Bone marrow (tissue), 2 donors: ENCODE results near the gene GATD1.

Source experiments
- DNase-seq, 2 donors: peaks; one replicate each; lab custom pipeline; 2025; lab: John Stamatoyannopoulos, UW

Gene GATD1

DNA sequence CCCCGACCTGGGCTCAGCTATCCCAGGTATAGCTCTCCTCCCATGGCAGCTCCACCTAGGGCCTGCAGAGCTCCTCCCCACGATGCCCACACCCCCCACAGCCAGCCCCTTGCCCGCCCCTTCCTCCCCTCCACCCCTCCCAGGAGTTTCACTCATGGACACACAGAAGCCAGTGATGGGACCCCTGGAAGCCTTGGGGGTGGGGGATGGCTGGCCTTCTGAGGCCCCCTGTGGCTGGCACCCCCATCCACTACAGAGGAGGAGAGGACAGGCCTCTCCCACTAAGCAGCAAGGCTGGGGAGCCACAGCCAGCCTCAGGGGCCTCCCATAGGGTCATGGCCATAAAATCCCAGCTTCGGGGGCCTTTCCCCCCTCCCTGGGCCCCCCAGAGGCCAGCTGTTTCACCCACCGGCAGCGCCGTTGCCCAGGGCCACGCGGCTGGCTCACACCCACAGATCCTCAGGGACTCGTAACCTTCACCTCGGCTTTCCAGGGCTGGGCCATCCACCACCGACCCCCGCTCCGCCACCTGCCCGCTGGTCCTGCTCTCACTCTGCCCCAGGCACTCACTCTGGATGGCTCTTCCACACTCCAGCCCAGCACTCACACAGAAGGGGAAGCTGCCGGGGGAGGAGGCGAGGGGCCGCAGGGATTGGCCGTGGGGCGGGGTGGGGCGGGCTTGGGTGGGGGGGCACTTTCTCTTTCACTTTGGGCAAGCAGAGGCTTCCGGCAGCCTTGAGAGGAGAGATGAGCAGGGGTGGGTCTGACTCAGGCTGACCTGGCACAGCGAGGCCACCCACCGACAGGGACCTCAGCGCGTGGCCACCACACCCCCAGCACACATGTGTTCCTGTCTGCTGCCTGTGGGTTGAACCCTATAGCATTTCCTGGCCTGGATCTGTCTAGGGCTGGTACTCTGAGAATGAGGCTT is 18.6 kb upstream of the GATD1 start:
- peak; percentile 71 to 90 for DNase-seq

DNA sequence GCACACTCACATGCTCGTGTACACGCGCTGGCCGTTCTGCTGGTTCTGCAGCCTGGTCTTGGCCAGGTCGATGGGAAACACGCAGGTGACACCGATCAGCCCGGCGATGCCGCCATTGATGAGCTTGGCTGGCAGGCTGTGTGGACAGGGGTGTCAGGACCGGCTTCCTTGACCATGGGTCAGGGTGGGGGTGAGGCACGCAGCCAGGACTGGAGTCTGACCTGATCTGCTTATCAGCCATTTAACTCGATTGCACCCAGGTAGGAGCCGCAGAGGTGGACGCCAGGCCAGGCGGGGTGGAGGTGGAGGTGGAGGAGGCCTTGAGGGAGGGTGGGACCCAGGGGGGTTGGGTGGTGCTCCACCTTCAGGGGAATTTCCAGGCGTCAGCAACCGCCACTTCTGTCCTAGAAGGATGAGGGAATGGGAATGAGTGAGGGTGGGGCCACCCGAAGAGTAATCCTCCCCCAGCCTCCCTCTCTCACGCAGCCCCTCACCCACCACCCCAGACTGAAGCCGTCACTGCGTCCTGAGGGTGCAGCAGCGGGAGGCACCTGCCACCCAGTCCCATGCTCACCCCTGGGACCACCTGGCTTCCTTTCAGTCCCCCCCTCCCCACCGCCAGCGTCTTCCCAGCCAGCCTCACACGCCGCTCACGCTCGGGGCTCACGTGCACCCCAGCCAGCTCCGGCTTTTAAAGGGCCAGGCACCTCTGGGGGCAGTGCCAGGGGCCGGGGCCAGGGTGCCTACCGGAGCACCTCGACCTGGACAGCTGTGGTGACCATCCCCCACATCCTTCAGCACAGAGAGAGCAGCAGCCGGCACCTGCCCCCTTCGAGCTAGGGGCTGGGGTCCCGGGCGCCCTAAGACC is 17.7 kb upstream of the GATD1 start:
- no peak for DNase-seq

DNA sequence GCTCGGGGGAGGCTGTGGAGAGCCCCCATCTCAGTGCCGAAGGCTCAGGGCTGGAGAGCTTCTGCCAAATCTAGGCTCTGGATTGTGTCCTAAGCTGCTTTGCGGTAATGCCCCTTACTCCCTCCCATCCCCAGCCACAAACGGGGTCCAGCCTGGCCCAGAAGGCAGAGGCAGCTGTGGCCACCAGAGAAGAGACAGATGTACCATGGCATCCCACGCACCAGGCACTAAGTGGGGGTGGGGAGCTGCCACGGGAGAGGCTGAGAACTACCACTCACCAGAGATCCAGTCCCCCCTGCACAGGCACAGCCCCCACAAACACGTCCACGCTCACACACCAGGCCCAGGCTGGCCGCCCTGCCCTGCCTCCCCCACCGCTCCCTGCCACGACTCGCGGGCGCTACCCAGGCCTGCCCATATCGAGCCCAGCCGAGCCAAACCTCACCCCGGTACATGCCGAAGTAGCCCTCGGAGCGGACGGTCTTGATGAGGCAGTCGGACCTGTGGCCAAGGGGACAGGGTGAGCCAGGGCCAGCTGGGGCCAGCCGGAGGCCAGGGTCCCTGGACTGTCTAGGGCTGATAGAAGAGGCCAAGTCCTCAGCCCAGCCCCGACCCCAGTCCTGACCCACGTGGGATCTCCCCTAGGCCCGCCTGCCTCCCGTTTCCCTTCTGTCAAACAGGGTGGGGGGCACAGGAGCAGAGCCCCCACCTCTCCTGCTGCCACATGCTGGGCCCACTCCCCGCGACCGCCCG is 16.9 kb upstream of the GATD1 start:
- no peak for DNase-seq

DNA sequence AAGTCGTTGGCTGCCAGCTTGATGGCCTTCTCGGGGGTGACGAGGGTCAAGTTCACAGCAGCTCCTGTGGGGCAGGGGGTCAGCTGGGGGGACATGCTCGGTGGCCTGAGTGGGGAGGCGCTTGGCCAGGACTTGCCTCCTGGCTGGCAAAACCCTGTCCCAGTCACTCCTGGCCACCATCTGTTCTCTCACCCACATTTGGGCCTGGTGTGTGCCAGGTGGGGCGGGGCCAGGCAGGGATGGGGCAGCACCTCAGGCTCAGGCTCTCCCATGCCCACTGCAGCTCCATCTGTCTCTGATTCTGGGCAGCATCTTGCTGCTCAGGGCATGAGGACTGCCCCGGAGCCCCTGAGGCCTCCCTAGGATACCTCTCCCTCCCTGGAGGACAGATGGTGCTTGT is 16.3 kb upstream of the GATD1 start:
- no peak for DNase-seq

DNA sequence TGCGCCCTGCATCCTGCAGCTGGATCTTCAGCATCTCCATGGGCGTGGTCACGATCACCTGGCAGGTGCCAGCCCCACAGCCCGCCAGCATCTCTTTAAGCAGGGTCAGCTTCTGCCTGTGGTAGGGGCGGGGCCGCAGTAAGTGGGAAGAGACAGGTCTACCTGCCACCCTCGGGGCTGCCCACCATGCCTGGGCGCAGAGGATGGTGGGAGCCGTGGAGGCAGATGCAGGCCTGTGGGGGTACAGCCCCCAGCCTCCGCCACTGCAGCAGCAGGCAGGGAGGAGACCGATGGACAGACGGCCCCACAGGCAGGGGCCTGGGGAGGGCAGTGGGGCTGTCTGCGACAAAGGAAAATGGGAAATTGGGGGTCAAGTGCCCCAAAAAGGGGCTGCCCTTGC is 15.6 kb upstream of the GATD1 start:
- DNase-seq = no peak

DNA sequence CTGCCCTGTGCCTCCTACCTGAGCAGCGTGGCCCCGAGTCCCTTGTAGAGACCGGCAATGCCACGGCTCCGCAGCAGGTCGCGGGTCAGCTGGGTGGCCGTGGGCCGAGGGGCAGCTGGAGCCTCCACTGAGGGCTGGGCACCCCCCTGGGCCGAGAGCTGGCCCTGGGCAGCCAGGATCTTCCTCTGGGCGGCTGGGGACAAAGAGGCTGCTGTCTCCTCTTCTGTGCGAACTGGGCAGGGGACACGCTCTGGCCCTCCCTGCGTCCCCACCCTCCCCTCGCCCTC is 15.2 kb upstream of the GATD1 start:
- no peak for DNase-seq

DNA sequence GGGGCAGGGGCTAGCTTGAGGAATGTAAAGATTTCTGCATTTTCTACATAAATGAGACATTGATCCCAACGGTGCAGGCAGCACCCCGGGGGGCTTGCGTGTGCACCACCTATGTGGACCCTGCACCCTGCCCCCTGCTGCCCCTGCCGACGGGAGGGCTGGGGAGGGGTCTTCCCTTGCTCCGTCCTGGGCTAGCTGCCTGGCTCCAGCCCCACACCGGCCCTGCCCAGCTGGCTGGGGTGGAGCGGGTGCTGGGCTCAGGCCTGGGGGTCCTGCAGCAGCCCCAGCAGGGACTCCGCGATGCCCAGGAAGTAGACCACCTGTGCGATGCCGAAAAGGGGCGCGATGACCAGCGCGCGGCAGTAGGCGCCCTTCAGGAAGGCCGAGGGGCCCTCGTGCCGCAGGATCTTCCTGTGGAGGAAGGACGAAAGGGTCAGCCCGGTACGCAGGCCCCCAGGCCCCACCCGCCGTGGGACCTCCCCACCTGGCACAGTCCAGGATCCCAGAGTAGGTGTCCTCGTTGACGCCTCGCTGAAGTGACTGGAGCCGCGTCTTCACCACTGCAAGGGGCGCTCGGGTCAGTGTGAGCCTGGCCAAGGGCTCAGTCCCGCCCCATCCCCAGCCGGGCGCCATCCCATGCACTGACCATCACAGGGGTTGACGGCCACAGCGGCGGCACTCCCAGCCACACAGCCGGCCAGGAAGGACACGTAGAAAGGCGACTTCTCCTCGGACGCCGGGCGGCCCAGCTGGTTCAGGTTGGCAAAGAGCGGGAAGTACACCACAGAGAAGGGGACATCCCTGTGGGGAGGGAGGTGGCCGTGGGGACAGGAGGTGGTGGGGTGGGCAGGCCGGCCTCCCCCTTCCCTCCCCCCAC is 14.6 kb upstream of the GATD1 start:
- no peak for DNase-seq

DNA sequence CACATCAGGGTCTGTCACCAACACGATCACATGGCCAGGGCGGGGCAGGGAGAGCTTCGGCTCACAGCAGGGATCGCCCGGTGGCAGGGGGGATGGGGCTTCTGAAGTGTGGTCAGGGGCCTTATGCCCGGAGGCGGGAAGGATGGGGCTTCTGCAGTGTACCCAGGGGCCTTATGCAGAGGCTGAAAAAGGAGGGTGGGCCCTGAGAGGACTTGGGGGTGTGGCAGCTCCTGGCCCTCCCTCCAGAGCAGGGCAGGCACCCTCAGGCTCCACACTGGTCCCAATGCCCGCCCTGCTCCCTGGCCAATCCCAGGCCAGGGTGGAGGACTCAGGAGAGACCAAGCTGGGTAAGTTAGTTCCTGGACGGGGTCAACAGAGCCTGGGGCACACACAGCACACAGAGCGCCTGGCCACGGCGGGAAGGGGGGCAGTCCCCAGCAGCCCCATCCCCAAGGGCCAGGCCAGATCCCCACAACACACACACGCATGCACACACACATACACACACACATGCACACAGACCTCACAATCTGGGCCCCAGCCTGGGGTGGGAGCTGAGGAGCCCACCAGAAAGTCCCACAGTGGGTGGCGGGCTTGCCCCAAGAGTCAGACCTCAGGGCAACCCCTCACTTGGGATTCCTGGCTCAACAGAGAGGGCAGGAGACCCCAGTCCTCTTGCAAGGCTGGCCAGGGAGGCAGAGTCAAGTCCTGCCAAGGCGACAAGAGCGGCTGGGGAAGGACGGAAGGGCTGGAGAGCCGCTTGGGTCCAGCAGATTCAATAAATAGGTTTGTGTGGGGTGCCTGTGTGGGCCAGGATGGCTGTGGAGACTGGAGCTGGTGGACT is 13.7 kb upstream of the GATD1 start:
- no peak for DNase-seq

DNA sequence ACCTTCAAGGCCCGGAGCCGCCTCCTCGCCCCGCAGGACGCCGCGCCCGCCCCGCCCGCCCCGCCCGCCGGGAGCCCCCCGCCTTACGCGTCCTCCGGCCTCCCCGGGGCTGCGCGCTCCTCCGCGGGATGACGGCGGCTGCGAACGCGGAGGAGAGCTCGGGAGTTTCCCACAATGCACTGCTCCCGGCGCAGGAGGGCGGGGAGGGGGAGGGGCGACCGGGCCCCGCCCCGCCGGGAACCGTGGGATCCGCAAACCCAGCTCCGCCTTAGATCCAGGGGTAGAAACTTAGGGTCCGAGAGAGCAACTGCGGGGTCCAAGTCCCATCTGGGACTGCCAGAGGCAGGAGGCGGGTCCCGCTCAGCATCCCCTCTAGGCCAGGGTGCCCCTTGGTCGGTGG is 12.7 kb upstream of the GATD1 start, which contains the start of gene CEND1:
TSS of gene CEND1 (minus strand) at position 148 of the 400 bp plus-strand sequence. CDS start 1,514 bp downstream, outside the sequence.
- no peak for DNase-seq

DNA sequence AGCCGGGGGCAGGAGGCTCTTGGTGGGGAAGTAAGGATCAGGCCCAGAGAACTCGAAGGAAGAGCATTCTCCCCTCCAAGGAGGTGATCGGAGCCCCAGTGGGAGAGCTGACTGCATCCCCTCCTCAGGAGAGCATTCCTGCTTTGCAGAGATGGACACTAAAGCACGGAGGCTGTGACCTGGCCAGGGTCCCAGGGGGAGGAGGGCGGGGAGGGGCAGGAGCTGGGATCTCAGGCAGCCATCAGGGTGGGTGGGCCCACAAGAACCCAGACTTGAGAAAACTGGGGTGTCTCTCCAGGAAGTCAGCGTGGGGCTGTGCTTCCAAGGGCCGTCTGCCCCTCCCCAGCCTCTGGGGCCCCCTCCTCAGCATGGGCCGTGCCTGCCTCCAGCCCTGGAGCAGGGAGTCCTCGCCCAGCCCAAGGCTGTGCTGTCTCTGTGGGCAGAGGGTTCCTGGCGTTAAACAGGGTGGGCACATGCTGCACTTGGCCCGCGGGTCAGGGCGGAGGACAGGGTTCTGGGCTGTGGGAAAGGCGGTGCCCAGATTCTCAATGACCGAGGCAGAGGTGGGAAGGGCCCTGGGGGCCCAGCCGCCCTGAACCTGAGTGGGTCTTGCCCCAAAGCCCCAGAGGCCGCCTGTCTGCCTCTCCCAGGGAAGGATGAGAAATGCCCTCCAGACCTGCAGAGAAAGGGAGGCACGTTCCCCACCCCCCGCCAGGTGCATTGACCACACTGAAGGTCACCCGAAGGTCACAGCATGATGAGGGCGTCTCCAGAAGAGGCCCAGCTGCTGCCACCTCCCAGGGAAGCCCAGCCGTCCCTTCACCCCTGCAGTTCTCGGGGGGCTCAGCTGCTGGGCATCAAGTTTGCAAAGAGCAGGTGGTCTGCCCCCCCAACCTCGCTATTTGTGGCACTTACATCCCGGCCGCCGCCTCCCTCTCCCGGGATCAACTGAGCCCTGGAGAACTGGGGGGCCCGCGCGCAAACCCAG is 12.0 kb upstream of the GATD1 start:
- DNase-seq = no peak

DNA sequence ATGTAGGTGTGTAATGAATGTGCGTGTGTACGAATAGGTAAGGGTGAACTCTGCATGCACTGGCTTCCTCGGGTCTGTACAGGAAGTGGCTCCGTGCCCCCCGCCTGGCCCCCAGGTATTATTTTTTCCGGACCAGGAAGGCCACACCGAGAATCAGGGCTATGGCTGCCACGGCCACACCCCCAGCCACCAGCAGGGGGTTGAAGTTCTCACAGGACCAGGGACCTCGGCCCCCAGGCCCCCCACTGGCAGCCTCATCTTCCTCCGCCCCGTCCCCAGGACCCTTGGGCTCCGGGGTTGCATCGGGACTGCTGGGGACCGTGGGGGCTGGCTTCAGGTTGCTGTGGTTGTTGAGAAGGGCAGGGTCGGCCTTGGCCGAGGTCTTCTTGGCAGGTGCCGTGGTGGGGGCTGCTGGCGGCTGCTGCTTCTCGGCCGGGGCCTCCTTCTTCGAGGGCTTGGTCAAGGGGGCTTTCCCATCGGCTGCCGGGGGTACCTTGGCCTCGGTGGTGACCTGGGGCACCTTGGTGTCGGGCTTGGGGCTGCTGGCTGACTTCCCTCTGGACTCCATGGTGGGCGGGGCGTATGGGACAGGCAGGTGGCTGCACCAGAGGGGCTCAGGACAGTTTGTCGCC is 10.8 kb upstream of the GATD1 start:
- no peak for DNase-seq

DNA sequence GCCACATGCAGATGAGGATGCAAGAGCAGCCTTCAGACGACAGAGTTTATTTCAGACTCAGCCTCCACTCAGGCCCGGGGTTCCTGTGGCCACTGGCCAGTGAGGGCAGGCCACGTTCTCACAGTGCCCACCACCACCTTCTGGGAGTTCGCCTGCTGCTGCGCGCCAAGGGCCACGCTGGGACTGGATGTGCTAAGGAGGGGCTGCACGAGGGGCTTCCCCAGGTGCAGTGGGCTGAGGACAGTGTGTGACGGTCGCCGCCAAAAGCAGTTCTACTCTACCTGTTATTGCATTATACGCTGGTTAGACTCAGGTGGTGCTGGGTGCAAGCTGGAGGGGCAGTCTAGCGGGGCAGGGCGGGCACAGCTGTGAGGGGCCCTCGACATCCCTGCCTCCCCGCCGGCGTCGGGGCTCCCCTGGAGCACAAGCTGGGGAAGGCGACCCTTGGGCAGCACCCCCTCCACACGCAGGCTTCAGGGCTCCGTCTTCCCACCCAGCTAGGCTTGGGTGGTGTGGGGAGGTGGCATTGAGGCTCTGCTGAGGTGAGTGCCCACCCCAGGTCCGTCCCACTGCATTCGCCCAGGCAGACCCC is 9.9 kb upstream of the GATD1 start:
- DNase-seq = no peak

DNA sequence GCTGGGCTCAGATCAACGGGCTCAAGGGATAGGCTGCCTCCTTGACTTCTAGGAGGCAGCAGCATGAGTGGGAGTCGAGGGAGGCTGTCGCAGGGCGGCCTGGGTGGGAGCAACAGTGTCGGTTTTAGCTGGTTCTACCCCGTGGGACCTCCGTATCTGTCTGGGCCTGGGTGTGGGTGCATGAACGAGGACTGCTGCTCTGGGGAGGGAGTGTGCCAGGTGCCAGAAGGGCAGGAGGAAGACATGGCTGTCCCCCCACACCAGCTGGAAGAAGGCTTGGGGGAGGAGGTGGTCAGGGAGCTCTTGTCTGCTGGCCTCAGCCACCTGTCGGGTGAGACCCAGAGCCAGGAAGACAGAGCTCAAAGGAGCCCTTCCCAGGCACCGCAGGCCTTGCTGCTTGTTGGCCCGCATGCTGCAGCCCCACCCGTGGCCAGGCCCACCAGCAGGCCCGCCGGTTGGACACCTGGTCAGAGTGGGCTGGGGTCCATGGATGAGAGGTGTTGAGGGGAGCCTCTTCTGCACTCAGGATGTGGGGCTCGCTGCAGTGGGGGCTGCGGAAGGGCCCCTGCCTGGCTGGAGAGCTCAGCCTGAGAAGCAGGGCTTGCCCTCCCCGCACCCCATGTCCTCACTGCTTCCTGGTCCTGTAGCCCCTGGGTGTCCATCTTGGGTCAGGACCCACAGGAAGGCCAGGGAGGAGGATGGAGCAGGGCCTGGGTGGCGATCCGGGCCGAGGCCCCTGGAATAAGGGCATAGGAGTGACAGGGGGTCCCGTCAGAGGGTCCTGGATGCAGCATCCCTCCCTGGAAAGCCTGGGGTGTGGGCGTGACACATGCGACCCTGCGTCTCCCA is 9.2 kb upstream of the GATD1 start:
- DNase-seq = no peak

DNA sequence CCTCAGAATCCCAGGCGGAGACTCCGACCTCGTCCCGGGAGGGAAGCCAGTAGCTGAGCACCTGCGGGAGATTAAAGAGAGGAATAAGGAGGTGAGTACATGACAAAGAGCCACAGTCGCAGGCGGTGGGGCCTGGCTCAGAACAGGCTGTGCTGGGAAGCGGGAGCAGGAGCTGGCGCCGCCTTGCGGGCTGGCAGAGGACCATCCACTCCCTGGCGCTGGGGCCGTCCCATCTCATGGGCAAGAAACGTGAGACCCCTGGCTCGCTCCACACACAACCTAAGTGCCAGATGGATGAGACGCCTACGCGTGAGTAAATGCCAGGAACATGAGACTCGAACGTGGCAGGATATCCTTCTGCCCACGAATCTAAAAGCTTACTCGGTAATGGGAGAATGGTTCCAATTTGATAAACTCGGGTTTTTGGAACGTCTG is 6.3 kb upstream of the GATD1 start:
- DNase-seq = peak; percentile 5 to 13

DNA sequence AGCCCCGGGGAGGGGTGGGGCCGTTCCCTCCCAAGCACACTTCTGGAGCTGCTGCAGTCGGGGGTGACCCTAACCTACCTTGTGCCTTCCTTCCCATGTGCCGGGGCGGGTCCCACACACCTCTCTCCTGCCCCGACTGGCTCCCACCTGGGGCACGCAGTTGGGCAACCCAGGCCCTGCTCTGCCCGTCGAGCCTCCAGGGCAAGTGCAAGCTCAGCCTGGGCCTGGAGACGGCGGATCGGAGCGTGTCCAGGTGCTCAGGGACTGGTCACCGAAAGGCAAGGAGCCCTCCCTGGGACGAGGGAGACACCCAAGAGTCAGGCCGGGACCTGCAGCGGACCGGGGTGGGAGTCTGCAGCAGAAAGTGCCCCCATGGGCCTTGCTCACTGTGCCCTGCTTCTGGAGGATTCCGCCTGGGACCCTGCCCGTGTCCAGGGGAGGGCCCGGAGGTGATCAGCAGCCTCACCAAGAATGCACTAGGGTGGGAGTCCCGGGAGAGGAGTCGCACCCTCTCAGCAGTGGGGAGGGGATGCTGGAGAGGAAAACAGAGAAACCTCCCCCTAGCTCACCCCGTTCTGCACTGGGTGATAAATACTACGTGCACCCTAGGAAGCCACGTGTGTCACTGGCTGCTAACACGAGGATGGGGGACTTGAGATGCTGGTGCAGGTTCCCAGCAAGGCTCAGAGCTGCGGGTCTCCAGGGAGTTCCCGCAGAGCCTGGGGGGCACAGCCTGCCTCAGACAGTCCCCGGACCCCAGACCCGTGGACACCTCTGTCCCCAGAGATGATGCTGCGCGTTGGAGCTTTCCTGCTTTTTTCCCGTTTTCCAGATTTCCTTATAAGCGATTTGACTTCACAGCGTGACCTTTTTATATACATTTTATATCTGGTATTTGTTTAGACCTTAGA is 5.2 kb upstream of the GATD1 start:
- no peak for DNase-seq

DNA sequence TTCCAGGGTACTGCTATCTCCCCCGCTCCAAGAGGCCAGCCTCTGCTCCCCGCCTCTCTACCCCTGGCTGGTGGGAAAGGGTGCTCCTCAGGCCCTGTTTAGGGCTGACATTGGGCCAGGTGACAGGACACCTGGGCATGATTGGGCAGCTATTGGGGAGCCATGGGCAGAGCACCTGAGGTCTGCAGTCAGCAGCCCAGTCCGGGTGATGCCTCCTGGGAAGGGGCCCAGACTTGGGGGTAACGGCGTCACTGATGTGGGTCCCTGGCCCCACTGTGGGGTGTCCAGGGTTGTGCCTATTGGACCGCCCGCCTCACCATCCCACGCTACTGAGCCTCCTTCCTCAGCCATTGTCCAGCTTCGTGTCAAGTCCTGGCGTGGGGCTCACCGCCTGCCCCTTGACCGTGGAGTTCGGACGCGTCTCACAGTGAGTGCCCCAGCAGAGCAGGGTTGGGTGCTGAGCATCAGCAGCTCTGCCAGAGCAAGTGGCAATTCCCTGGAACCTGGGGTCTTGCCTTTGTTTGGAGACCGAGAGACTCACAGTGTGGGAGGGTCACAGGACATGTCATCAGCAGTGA is 2.8 kb upstream of the GATD1 start:
- DNase-seq = no peak
